Activated CD4-positive, CD25-positive, alpha-beta regulatory T cell treated with anti-CD3 and anti-CD28 coated beads, Interleukin-2, amount 50 U/mL, for 24 hours (primary cell): ENCODE measurements around the gene PPP1R1B.

Experiments
- ATAC-seq, 2 donors: fragments of 150-1000 bp; cut with Tn5 transposase; one replicate each; pipeline ENCODE4 v1.10.0; 2021; ENCODE audit warnings: mild to moderate bottlenecking in 1 of 2, moderate library complexity in 1 of 2

The PPP1R1B gene

GRCh38 chr17:39617446-39618245 lies 9.1 kb upstream of the PPP1R1B start:
- peak; percentile 21 to 34 for ATAC-seq

- no peak for ATAC-seq
Observed at GRCh38 chr17:39618246-39618913, 8.4 kb upstream of the PPP1R1B start.

- no peak for ATAC-seq
Observed at GRCh38 chr17:39618956-39619785, 7.6 kb upstream of the PPP1R1B start.

- ATAC-seq: no peak
Observed at GRCh38 chr17:39619786-39620101, 7.0 kb upstream of the PPP1R1B start.

GRCh38 chr17:39621523-39622379 lies 5.0 kb upstream of the PPP1R1B start:
- ATAC-seq: peak; percentile 52 to 69

GRCh38 chr17:39622380-39623006 lies 4.3 kb upstream of the PPP1R1B start:
- ATAC-seq: peak; percentile 89 to 93

- peak; percentile 37 to 40 for ATAC-seq
Observed at GRCh38 chr17:39623356-39623950, 3.3 kb upstream of the PPP1R1B start.

- no peak for ATAC-seq
Observed at GRCh38 chr17:39624313-39624712, 2.4 kb upstream of the PPP1R1B start.

GRCh38 chr17:39625198-39625785 lies 1.5 kb upstream of the PPP1R1B start:
- ATAC-seq: no peak

- no peak for ATAC-seq
Observed at GRCh38 chr17:39627047-39627711, 427 bp downstream of the PPP1R1B start.

GRCh38 chr17:39627712-39628516 lies 1.2 kb downstream of the PPP1R1B start:
- no peak for ATAC-seq

- no peak for ATAC-seq
Observed at GRCh38 chr17:39628655-39629493, 2.1 kb downstream of the PPP1R1B start.

- ATAC-seq: no peak
Observed at GRCh38 chr17:39629494-39629880, 2.7 kb downstream of the PPP1R1B start.

GRCh38 chr17:39629898-39630297 lies 3.1 kb downstream of the PPP1R1B start:
- ATAC-seq: no peak

GRCh38 chr17:39631403-39631802 lies 4.7 kb downstream of the PPP1R1B start:
- ATAC-seq: no peak

GRCh38 chr17:39632153-39632941 lies 5.6 kb downstream of the PPP1R1B start:
- no peak for ATAC-seq

GRCh38 chr17:39633570-39634183 lies 6.9 kb downstream of the PPP1R1B start:
- no peak for ATAC-seq
